HG03571 (cell line): ENCODE data around the gene SORCS2.

ENCODE experiments used
- ATAC-seq: cut with Tn5 transposase; IDR thresholded peaks from one replicate; pipeline ENCODE4 v1.9.1; 2021; ENCODE audit not compliant: unreplicated experiment

SORCS2 gene

DNA sequence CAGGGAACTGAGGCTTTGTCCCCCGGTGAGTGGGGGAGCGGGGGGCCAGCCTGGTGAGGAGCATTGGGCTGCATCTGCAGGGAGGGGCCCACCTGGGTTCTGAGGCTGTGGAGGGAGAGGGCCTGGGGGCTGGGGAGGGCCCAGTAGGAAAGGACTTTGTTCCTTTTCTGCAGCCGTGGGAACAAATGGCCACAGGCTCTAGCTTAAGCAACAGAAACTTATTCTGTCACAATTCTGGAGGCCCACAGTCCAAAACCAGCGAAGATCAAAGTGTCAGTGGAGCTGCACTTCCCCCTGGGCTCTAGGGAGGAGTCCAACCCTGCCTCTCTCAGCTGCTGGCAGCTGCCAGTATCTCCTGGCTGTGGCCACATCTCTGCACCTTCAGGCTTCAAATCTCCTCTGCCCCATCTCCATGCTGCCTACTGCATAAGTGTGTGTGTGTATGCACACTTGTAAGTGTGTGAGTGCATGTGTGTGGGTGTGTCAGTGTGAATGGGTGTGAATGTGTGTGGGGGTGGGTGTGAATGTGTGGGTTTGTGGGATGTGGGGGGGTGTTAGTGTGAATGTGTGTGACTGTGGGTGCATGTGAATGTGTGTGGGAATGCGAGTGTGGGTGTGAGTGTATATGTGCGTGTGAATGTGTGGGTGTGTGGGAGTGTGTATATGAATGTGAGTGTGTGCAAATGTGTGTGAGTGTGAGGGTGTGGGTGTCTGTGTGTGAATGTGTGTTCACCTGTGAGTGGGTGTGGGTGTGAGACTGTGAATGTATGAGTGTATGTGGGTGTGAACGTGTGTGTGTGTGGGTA lies 446.8 kb downstream of the SORCS2 start:
- ATAC-seq = no peak

DNA sequence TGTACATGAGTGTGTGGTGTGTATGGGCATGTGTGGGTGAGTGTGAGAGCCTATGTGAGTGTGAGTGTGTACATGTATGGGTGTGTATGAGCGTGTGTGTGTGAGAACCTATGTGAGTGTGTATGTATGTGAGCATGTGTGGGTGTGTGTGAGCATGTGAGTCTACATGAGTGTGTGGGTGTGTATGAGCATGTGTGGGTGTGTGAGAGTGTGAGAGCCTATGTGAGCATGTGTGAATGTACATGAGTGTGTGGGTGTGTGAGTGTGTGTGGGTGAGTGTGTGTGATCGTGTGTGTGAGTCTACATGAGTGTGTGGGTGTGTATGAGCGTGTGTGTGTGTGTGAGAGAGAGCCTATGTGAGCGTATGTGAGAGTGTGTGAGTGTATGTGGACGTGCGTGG lies 447.8 kb downstream of the SORCS2 start:
- no peak for ATAC-seq

DNA sequence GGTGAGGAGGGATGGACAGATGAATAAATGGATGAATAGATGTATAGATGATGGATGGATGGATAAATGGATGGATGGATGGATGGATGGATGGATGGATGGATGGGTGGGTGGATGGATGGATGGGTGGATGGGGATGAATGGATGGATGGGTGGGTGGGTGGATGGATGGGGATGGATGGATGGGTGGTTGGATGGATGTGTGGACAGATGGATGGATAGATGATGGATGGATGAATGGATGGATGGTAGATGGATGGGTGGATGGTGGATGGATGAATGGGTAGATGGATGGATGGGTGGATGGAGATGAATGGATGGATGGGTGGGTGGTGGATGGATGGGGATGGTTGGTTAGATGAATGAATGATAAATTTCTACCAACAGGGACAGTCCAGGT lies 449.4 kb downstream of the SORCS2 start:
- no peak for ATAC-seq

- ATAC-seq = no peak
Observed at GRCh38 chr4:7642741-7643458, 450.6 kb downstream of the SORCS2 start.

- no peak for ATAC-seq
Observed at GRCh38 chr4:7645158-7645557, 452.8 kb downstream of the SORCS2 start.

DNA sequence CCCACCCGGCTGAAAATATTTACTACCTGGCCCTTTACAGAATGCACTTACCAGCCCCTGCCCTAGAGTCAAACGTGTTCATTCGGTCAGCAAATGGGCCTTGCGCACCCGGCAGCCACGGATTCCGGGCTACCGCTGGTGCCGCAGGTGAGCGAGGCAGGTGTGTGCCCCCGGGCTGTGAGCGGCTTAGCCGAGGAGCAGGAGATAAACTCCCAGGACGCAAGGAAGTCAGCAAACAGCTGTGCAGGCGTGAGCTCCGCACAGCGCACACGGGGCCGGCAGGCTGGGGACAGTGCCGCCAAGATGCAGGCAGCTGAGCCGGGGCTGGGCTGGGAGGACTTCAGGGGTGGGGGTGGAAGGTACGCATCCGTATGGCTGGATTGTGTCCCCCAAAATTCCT lies 453.6 kb downstream of the SORCS2 start:
- no peak for ATAC-seq

- ATAC-seq = no peak
Observed at GRCh38 chr4:7646384-7647061, 454.2 kb downstream of the SORCS2 start.

DNA sequence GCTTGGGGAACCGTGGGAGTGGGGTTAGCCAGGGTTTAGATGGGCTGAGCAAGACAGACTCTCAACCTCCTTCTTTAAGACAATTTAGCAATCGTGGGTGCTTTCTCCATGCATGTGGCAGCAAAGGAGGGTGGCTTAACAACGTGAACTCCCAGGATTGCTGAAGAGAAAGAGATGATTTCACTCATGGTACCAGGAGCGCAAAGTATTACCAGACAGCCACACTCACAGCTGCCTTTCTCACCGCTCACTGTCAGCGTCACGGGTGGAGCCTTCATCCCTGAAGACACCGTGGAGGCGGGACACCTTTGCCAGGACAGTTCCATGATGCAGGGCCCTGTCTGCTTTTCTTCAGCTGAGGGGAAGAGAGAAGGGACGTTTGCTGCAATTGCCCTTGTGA lies 454.8 kb downstream of the SORCS2 start:
- no peak for ATAC-seq

- no peak for ATAC-seq
Observed at GRCh38 chr4:7647600-7648543, 455.5 kb downstream of the SORCS2 start.

- ATAC-seq = no peak
Observed at GRCh38 chr4:7648544-7649395, 456.4 kb downstream of the SORCS2 start.

DNA sequence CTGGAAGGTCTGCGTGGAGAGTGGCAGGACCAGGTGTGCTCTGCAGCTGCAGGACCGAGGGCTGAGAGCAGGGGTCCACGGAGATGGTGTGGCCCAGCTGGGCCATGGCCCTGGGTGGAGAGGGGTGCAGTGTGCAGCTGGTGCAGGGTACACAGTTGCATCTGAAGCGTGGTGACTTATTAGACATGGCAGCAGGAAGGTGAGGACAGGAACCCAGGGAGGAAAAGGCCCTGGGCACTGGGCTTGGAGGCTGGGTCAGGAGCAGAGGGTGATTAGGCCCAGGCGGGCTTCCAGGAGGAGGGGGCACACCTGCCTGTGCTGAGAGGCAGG lies 457.0 kb downstream of the SORCS2 start:
- no peak for ATAC-seq

GRCh38 chr4:7649741-7650531 lies 457.6 kb downstream of the SORCS2 start:
- no peak for ATAC-seq

DNA sequence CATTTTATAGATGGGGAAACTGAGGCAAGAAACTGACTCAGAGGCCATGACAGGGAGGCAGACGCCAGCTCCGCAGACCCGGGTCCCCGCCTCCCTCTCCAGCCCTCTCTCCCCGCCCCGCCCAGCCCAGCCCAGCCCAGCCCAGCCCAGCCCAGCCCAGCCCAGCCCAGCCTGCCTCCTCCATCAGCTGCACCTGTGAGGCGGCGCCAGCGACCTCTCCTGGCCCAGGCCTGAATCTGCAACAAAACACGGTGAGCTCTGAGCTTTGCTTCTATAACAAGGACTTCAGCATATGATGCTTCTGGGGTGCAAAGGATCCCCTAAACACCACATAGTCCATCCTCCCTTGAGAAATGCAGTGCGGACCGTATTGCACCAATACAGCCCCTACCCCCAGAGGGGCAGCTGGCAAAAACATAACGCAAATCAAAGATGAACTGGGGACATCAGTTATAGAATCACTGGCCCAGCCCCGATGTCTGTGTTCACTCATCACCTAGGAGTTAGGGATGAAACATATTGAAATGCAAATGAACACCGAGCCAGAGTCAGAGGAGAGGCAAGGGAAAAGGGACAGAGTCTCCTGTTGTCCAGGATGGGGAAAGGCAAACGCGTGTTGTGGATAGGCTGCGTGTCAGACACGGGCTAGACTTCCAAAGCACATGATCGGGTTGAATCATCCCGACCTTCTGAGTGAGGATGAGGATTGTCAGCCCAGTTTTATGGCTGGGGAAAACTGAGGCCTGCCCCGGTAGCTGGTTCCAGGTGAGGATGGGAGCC lies 458.5 kb downstream of the SORCS2 start:
- ATAC-seq = no peak

DNA sequence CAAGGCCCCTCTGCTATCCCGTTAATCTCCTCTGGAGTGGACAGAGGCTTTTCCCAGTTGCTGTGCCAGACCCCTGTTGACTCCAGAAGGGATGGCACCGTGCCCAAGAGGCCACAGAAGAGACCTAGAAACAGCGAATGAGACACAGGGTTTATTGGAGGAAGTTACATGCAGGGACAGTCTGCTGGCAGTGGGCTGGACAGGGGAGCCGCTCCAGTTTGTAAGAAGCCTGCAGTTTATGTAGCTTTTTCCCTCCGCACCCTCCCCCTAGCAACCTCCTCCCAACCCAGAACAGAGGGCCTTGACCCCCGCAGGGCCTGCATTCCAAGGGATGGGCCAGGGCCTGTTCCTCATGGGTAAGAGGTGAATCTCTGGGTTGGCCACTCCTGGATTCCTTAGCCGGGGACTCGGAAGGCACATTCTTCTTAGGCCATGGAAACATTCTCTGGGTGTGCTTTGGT lies 459.2 kb downstream of the SORCS2 start:
- no peak for ATAC-seq

GRCh38 chr4:7652006-7652405 lies 459.7 kb downstream of the SORCS2 start:
- ATAC-seq = no peak

DNA sequence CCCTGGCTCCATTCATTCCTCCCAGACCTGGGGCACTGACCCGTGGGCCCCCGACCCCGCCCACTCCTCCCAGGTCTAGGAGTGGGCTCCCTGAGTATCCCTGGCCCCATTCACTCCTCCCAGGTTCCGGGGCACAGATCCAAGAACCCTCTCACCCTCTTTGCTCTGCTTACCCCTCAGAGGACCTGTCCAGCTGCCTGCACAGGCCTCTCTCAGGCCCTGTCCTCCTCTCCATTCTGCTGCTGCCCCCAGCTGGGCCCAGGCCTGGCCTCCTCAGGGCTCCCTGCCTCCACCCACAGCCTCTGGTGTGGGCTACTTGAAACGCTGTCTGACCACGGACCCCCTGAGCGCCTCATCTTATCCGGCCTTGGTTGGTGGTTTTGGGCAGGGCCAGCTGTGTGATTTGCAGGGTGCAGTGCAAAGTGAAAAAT lies 460.1 kb downstream of the SORCS2 start:
- ATAC-seq = no peak

GRCh38 chr4:7652906-7653305 lies 460.6 kb downstream of the SORCS2 start:
- no peak for ATAC-seq
